DMS 273 (cell line): ENCODE results near the gene AFG3L2.
"Not testable (repeated sequence)": the region's sequence is repeated elsewhere in the genome, so short reads cannot be mapped to it uniquely, and the experiment has no call there.

ENCODE experiments used
- DNase-seq: peaks from one replicate; lab custom pipeline; 2025; ENCODE audit not compliant: unreplicated experiment; lab: John Stamatoyannopoulos, UW

The AFG3L2 gene

DNA sequence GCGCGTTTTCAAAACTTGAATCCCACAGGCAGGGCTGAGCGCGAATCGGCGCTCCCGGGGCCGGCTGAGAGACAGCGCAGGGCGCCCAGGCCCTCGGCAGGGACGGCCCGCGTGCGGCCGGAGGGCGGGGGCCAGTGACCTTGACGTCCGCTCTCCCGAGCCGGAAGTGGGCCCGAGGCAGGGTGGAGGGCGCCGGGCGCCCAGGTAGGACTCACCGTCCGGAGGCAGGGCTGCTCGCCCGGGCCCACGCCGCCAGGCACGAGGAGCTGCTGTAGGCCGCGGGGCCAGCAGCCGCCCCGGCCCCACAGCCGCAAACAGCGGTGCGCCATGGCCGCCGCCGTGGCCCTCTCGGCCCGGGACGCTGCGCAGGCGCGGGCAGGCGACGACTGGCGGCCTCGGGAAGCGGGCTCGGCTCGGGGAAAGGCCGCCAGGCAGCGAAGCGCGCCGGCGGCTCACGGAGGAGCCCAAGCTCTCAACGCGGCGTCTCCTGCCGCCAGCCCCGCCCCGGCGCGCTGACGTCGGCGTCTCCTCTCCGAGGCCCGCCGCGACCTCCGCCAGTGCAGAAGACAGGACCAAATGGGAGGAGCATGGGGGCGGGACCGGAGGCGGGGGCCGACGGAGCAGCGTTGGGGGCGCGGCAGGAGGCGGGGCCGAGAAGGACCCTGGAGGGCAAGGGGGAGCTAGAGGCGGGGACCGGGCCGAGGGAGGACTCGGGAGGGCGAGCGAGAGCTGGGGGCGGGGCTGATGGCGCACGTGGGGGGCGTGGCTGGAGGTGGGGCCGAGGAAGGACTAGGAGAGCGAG, at the start of gene AFG3L2:
Gene AFG3L2, minus strand, starts transcription at position 474 of the 802 bp plus-strand sequence. Its CDS starts 145 bp downstream, at position 329.
- peak; percentile 99 for DNase-seq

DNA sequence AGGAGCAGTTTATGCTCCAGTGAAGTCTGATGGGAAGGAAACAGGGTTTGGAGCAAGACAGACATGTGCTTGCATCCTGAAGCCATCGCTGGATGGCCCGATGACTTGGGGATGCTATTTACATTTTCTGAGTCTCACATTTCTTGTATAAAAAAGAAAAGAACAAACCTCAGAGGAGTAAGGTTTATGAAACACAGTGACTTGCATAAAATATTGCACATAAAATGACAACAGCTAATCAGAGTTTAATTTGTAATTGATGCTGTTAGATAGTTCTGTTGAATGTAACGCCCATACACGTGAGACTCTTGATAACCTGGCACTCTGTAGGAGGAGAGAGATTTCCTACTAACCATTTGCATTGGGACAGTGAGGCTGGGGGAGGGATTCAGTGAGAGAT, 47.2 kb upstream of the AFG3L2 start:
- DNase-seq: no peak

DNA sequence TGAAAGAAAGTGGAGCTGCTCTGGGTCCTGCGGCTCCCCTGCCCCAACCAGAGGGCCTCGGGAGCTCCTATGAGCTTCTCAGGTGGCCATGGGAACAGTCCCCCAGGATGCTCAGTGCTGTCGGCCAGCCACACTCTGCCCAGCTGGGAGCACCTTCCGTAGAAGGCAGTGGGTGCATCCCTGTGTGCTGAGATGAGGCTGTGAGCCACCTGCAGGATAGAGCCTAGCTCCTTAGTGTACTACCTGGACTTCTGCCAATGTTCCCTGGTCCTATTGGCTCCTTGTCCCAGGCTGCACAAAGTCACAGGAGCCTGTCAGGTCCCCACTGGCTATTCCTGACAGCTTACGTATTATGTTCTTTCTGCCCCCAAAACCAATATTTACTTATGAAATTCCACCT, 46.8 kb upstream of the AFG3L2 start:
- DNase-seq: no peak

DNA sequence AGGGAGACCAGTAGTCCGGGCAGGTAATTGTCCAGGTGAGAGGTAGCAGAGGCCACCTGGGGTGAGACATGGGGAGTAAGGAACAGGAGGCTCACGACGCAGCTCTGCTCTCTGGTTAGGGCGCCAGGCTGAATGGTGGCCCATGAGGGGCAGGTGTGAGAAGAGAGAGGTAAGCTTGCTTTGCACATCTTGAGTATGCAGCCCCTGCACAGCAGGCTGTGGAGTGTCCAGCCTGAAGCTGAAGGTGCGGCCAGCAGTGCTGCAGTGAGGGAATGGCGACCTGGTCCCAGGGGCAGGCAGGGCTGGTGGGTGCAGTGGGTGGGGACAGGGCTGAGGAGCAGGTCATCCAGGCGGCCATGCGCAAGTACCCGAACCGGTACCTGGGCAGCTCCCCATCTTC, 46.4 kb upstream of the AFG3L2 start:
- DNase-seq: no peak

DNA sequence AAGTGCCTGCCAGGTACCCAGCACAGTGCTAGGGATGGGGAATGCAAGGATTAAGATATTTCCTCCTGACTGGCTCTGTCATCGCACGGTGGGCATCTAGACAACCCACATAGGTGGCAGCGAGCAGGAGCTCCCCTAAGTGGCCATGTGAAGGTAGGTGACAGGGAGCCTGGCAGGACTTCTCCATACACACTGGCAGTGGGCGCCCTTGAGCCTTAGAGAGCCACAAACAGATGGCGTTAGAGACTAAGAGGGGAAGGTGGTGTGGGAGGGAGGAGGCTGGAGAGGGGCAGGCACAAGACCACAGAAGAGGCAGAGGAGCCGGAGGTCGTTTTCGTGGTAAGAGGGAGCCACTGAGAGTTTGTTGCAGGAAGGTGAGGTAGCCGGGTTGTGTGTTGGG, 45.9 kb upstream of the AFG3L2 start:
- DNase-seq: peak; percentile 72

DNA sequence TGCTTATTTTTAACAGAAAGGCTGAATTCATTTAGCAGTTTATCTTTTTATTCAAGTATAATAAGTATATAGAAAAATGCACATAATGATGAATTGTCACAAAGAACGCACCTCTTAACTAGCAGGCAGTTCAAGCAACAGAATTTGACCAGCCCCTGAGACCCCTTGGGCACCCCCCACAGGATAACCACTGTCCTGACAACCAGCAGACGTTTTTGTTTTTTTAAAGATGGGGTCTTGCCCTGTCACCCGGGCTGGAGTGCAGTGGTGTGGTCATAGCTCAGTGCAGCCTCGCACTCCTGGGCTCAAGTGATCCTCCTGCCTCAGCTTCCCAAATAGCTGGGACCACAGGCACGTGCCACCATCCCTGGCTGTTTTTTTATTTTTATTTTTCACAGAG, 44.7 kb upstream of the AFG3L2 start:
- DNase-seq: no peak

DNA sequence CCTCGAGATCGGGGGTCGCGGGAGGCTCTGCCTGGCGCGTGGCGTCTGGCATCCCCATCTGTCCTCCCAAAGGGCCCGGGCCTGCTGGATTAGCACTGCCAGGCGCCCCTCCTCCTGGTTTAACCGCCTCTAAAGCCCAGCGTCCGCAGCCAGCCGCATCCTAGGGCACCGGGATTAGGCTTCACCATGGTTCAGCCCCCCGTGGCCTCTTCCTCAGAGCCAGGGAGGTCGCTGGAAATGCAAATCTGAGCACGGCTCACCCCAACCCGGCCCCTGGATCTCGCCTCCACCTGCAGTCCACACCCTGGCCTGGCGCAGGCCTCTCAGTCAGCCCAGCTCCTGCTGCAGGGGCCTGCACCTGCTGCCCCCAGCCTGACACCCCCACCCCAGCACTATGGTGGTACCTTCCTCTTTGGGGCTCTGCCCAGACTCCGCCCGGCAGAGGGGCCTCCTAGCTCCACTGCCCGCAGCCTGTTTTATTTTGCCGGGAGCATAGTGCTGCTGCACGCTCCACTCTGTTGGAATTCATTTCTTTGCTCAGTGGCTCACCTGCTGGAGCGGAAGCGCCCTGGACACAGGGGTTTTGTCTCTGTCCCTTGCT, 43.9 kb upstream of the AFG3L2 start:
- peak; percentile 84 for DNase-seq

DNA sequence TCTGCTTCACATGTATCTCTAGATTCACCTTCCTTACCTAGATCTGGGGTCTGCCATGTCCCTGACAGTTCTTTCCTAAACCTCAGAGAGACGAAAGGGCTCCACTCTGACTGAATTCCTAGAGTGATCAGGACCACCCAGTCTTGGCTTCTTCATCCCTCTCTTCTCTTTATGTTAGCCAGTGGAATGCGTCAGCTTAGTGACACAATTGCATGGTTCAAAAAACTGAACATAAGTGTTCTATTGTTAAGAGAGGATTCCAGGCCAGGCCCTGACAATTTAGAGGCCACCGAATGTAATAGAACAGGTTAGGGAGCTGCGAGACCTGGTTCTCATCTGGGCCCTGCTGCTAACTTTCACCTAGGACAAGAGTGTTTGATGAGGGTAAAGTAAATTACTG, 40.7 kb upstream of the AFG3L2 start:
- DNase-seq: no peak

DNA sequence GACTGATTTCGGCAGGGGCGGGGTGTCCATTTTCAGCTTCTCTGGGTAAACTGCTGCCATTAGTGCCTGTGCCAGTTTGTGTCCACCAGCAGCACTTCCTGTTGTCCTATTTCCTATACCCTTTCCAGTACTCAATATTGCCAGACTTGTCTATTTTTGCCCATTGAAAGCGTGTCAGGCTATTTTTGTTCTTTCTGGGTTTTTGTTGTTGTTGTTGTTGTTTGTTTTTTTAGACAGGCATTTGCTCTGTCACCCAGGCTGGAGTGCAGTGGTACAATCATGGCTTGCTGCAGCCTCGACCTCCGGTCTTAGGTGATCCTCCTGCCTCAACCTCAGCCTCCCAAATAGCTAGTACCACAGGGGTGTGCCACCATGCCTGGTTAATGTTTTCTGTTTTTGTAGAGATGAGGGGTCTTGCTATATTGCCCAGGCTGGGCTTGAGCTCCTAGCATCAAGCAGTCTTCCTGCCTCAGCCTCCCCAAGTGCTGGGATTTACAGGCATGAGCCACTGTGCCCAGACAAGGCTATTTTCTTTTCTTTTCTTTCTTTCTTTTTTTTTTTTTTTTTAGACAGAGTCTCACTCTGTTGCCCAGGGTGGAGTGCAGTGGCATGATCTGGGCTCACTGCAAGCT, 39.2 kb upstream of the AFG3L2 start:
- DNase-seq: no peak

DNA sequence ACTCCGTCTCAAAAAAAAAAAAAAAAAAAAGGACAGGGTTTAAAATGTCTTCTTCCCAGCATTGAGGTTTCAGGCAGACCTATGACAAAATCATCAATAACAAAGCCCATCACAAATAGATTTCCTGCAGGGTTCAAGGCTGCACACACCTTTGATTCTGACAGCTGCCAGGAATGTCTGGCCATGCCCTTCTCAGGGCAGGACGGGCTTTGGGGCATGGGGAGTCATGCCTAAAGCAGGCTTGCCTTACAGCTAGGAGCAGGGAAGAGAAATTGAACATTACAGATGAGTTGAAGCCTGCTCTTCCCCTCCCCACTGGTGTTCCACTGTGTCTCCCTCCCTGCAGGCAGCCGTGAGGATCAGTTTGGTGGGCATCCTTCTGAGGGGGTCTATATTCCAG, 34.4 kb upstream of the AFG3L2 start:
- no peak for DNase-seq

DNA sequence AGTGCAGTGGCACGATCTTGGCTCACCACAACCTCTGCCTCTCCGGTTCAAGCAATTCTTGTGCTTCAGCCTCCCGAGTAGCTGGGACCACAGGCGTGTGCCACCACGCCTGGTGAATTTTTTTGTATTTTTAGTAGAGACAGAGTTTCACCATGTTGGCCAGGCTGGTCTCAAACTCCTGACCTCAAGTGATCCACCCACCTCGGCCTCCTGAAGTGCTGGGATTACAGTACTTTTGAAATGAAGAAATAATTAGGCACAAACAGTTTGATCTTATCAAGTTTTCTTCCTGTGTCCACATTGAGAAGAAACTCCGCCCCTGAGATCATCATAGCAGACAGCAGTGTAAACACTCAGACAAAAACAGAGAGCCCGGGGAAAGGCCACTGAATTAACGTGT, 33.7 kb upstream of the AFG3L2 start:
- not testable (repeated sequence) for DNase-seq

DNA sequence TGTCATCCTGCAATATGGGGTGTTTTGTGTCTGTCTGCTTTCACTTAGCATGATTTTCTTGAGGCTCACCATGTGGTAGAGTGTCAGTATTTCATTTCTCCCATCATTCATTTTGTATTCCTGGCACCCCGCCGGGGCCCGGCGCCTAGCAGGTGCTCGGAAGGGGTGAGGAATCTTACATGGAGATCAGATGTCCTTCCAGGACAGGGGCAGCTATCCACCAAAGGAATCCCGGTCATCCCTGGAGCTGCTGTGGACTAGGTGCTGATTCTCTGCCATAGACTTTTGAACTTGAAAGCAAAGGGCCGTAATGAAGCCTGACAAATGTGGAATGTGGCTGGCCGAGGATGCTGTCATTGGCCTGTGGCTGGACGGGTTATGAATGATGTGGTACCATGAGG, 33.1 kb upstream of the AFG3L2 start:
- DNase-seq: peak; percentile 37

DNA sequence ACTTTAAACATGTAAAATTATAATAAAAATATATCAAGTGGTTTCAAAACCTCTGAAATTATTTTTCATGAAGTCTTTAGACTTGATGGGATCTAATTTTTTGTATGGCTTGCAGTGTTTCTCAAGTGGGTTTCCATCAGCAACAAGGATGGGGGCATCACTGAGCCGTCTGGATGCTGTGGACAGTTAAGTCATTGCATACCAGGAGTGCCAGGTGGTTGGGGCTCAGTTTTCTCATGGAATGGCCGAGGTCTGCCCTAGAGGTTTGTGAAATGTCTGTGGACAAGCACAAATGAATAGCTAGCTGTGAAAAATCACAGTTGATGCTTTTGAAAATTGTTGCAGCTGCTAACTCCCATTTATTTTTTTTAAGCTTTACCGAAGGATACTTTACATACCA, 32.4 kb upstream of the AFG3L2 start:
- DNase-seq: peak; percentile 61

DNA sequence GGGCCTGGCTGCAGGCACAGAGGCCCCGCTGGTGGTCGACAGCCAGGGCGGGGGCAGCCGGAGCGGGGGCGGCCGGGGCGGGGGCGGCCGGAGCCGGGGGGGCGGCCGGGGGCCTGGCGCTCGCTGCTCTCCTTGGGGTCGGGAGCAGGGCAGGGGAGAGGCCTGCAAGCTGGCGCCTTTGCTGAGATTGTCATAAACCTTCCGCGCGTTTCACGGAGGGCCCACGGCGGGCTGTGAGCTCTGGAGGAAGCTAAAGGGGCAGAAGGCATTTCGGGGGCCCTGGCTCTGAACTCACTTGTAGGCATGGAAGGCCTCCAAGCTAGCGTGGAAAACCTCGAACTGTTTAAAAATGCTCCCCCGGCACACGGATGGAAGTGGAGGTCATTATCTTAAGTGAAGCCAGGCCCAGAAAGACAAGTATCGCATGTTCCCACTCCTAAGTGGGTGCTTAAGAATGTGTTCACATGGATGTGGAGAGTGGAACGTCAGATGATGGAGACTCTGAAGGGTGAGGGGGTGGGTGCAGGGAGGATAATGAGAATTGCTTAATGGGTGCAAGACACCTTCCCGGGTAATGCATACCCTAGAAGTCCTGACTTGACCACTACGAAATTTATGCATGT, 31.3 kb upstream of the AFG3L2 start:
- DNase-seq: peak; percentile 73

DNA sequence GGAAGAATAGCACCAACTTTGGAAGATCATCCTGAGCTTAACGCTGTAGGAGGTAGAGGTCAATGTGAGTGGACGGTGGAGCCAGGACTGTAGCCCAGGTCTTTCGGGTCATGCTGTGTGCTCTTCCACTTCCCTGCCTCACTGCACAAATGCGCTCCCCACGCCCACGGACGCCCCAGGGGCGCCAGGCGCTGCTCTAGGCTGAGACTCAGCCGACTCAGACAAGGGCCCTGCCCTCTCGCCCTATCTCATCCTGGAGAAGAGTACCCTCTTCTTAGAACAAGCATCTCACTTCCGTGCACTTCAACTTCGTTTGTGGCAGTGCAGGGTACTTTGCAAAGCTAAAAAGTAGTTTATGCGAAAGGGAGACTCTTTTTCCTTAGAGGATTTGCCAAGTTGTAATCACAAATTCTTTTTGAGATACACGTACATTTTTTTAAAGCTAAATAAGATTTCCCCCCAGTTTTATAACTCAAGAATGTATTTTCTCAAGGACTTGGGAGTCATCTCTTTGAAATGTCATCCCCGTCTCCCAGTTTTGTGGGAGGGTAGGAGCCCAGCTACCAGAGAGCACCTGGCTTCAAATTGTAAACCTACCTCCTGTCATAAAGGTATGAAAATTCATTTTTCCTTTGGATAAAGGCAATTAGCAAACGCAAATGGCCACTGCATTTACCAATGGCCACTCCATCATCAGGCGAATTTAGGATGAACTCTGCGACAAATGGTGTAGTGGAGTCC, 29.5 kb upstream of the AFG3L2 start:
- no peak for DNase-seq

DNA sequence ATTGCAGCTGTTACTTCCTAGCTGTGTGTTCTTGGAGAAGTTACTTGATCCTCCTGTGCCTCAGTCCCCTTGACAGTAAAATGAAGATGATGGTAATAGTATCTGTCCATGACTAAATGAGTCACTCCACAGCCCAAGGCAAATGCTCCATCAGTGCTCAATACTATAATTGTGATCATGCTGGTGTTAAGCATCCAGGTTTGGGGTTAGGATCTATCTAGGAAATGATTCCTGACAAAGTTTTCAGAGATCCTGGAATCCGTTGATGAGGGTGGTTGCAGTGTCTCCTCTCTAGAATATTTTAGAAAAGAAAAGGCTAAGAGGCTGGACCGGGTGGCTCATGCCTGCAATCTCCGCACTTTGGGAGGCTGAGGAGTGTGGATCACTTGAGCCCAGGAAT, 28.0 kb upstream of the AFG3L2 start:
- no peak for DNase-seq

DNA sequence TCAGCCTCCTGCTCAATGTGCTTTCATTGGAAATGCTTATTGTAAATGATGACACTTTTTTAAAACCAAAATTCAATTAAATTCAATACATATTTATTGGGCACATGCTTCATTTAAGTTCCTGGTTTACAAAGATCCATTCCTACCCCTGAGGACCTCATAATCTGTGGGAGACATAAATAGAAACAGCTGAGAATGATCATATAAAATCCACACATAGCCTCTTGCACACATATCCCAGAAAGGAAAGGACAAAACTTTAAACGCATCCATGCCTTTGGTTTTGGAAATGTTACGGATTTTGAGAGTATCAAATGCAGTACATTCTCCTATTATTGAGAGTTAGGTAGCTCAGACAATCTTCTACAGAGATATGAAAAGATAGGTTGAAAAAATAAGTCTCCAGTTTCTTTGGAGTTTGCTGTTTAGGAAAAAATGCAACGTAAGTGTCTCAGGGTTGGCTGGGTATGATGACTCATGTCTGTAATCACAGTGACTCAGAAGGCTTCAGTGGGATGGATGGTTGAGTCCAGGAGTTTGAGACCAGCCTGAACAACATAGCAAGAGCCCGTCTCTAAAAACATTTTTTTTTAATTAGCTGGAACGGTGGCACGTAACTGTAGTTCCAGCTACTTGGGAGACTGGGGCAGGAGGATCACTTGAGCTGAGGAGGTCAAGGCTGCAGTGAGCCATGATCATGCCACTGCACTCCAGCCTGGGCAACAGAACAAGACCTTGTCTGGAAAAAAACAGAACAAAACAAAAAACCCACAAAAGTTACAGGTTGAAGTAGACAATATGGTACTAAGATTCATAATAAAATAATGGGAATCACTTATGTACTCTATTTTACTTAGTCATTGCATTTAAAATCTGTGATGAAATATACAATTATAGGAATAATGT, 26.8 kb upstream of the AFG3L2 start:
- no peak for DNase-seq

DNA sequence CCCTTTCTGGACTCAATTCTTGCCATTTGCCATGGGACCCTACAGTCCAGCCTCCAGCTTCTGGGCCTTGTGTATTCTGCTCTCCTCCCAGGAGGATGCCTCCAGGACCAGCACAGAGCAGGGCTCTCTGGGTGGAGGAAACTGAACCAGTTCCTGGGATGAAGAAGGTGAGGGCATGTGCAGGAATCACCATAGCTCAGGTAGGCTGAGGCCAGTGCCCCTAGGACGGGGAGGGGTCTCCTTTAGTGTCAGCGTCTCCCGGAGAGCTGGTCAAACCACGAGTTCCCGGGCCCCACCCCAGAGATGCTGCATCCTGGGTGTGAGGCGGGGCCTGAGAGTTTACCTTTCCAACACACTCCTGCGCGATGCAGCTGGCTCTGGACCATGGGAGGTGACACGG, 24.9 kb upstream of the AFG3L2 start:
- DNase-seq: no peak

DNA sequence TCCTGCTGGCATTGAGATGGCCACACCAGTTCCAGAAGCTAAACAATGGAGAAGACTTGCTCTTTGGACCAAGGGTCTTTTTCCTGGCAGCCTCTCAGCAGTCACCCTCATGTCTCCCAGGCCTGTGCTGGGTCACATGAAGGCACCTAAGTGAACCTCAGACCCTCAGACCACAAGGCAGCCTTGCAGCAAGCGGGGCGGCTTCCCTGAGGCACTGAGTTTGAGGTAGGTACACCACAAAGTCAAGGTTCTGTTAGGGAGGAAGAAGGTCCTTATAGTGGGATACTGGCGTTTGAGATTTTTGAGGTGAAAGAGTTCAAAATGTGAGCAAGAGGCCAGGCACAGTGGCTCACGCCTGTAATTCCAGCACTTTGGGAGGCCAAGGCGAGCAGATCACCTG, 22.2 kb upstream of the AFG3L2 start:
- no peak for DNase-seq

DNA sequence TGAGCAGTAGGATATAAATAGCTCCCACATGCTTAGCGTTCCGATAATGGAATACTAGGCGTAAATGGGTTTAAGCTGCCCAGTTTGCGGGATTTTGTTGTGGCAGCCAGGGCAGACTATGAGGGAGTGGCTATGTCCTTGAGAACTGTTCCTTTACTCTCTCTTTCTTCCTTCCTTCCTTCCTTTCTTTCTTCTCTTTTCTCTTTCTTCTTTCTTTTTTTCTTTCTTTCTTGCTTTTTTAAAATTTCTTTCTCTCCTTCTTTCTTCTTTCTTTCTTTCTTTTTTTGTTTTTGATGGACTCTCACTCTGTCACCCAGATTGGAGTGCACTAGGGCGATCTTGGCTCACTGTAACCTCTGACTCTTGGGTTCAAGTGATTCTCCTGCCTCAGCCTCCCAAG, 21.6 kb upstream of the AFG3L2 start:
- DNase-seq: no peak
